SK-N-MC (cell line): ENCODE data around the gene MRTFA.
"Not testable (repeated sequence)": the region's sequence is repeated elsewhere in the genome, so short reads cannot be mapped to it uniquely, and the experiment has no call there.

Experiments used
- DNase-seq: peaks from one replicate; pipeline ENCODE4 v3.0.0-alpha.2; 2011; ENCODE audit warnings: low read depth, low spot score
- H3K27ac ChIP-seq: fragments of 200-600 bp; sonication (generic); 2 replicates; pipeline ENCODE4 v1.5.1; 2016; ENCODE audit warnings: mixed run types
- H3K36me3 ChIP-seq: fragments of 200-600 bp; sonication (generic); 2 replicates; pipeline ENCODE4 v1.6.1; 2017; ENCODE audit warnings: antibody characterized with exemption, low read length, mixed read lengths; ENCODE audit not compliant: insufficient read depth
- H3K4me3 ChIP-seq: fragments of 200-600 bp; sonication (generic); 2 replicates; pipeline ENCODE4 v1.5.1; 2016
- H3K9ac ChIP-seq: fragments of 200-600 bp; sonication (generic); 2 replicates; pipeline ENCODE4 v1.8.0; 2017; ENCODE audit warnings: mixed run types, mixed read lengths; ENCODE audit not compliant: insufficient read length
- H3K9me3 ChIP-seq: fragments of 200-600 bp; sonication (generic); 2 replicates; pipeline ENCODE4 v1.6.1; 2017; ENCODE audit warnings: low read depth, mild to moderate bottlenecking, antibody characterized with exemption, low read length, moderate library complexity, mixed read lengths
- EZH2 ChIP-seq: fragments of 200-600 bp; sonication (generic); IDR thresholded peaks from one replicate; pipeline ENCODE4 v1.6.1; 2017; ENCODE audit warnings: antibody characterized with exemption
- FOXP2 ChIP-seq: optimal IDR thresholded peaks from 2 replicates; pipeline ENCODE3; 2011; ENCODE audit warnings: mild to moderate bottlenecking, moderate library complexity; ENCODE audit not compliant: insufficient read depth; ENCODE audit errors: extremely low read length, control extremely low read depth
- POLR2AphosphoS5 ChIP-seq: IDR thresholded peaks from 2 replicates; pipeline ENCODE4 v1.6.1; 2012; ENCODE audit warnings: mild to moderate bottlenecking, low read depth, low read length, borderline replicate concordance

The MRTFA gene

DNA sequence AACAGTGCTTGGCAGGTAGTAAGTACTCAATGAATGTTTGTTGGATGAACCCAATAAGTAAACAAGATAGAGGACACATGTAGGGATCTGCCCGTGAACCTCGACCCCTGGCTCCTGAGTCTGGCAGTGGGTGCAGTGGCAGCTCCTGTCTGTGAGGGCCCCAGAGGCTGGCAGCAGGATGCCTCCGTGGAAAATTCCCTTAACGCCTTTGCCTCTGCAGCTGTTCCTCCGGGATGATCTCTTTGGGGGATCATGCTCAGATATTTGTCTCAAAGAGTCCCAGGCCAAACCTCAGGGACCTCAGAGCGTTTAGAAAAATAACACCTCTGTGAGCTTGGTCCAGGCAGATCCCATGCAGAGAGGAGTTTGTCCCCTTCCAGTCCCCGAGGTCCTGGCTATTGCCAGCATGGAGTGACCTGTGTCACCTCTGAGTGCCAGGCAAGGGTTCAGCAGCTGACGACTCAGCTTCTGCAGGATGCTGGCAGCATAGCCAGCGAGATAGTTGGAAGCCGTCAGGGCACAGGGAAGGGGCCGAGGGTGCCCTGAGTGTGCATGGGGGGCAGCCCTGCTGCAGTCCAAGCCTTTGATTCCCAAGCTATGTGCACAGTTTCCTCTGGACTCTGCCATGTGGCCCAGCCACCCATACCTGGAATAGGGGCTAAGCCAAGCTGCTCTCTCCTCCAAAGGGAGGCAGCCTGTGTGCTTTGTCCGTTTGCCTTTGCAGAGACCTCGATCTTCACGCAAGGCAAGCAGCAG is 42.2 kb upstream of the MRTFA start:
- H3K9me3 ChIP-seq: no peaks in the 10 kb centered on the region
- H3K4me3 ChIP-seq: no peak overlapping the region
- no peaks in the 10 kb centered on the region for H3K36me3 ChIP-seq
- H3K27ac ChIP-seq: no peak overlapping the region
- no peak for DNase-seq
- H3K9ac ChIP-seq: no peak overlapping the region
- TF ChIP-seq EZH2 (no peak), FOXP2 (no peak), POLR2AphosphoS5 (no peak)

DNA sequence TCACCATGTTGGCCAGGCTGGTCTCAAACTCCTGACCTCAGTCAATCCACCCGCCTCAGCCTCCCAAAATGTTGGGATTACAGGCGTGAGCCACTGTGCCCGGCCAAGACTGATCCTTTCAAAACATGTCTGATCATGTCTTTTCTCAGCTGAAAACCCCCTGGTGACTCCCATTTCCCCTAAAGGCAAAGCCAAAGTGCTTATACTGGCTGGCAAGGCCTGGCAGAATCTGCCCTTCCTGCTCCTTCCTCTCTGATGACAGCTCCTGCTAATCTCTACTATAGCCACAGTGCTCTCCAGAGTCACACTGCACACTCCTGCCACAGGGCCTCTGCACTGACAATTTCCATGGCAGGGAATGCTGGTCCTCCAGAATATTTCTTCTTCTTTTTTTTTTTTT is 40.1 kb upstream of the MRTFA start:
- Histone ChIP-seq H3K9ac (no peak overlapping the region), H3K36me3 (no peaks in the 10 kb centered on the region), H3K27ac (no peak overlapping the region), H3K9me3 (no peaks in the 10 kb centered on the region), H3K4me3 (no peak overlapping the region)
- TF ChIP-seq POLR2AphosphoS5 (no peak), FOXP2 (no peak), EZH2 (no peak)
- DNase-seq: no peak

DNA sequence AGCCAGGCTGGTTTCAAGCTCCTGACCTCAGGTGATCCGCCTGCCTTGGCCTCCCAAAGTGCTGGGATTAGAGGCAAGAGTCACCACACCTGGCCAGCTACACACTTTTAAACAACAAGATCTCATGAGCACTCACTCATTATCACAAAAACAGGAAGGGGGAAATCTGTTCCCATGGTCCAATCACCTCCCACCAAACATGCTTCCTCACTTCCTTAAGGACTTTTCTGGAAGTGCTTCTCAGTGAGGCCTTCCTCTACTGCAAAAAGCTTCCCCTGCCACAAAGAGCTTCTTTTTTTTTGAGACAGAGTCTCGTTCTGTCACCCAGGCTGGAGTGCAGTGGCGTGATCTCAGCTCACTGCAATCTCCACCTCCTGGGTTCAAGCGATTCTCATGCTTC is 39.6 kb upstream of the MRTFA start:
- not testable (repeated sequence) for H3K9ac ChIP-seq, DNase-seq, H3K27ac ChIP-seq, H3K36me3 ChIP-seq, H3K9me3 ChIP-seq, H3K4me3 ChIP-seq

DNA sequence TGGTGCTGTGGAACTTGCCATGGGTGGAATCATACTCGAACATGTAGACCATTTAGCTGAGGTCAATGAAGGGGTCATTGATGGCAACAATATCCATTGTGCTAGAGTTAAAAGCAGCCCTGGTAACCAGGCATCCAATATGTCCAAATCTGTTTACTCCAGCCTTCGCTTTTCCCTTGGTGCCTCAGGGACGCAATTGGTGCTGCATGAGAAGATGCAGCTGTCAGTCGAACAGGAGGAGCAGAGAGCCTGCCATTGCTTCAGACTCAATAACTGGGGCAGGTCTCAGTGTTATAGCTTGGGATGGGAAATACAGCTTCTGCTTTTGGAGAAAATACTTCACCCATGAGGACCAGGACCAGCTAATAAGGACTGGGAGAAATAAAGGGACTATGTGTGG is 37.8 kb upstream of the MRTFA start:
- TF ChIP-seq EZH2 (no peak), POLR2AphosphoS5 (no peak), FOXP2 (no peak)
- H3K4me3 ChIP-seq: no peak overlapping the region
- no peaks in the 10 kb centered on the region for H3K36me3 ChIP-seq
- H3K9me3 ChIP-seq: no peaks in the 10 kb centered on the region
- no peak overlapping the region for H3K27ac ChIP-seq
- DNase-seq: no peak
- no peak overlapping the region for H3K9ac ChIP-seq

DNA sequence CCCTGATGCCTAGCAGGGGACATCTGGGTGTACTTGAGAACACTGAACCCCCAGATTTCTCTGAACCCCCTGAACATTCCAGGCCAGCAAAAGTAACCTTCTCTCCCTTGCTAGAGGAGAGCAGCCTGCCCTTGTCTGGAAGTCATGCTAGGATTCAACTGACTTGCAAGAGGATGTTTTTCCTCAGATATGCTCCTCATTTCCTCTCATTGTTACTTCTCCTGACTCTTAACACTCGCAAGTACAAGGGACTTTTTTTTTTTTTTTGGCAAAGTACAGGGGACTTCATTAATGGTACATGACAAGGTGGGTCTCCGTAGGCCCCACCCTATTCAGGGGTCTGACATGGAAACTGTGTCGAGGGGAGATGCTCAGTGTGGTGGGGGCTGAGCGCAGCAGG is 36.5 kb upstream of the MRTFA start:
- no peak overlapping the region for H3K27ac ChIP-seq
- H3K4me3 ChIP-seq: no peak overlapping the region
- no peak overlapping the region for H3K9ac ChIP-seq
- DNase-seq: no peak
- H3K36me3 ChIP-seq: no peaks in the 10 kb centered on the region
- TF ChIP-seq FOXP2 (no peak), EZH2 (no peak), POLR2AphosphoS5 (no peak)
- H3K9me3 ChIP-seq: no peaks in the 10 kb centered on the region

DNA sequence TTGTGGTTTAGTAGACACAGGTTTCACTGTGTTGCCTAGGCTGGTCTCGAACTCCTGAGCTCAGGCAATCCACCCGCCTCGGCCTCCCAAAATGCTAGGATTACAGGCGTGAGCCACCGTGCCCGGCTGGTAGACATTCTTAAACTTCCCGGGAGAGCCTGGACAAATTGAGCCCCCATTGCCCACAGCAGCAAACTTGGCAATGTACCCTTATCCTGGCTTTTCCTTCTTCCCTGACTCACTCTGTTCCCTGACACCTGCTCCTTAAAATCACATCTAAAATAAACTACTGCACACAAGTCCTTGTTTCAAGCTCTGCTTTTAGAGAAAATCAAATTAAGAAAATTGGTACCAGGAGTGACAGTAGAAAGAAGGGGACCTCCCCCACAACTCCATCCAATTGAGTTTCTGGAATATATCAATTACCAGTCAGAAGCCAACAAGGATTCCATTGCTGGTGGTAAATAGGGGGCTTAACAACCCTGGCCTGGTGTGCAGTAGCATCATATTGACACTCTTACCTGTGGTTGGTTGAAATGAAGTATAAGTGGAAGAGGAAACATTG is 35.4 kb upstream of the MRTFA start:
- no peak for DNase-seq
- no peak overlapping the region for H3K27ac ChIP-seq
- TF ChIP-seq EZH2 (no peak), FOXP2 (no peak), POLR2AphosphoS5 (no peak)
- H3K4me3 ChIP-seq: no peak overlapping the region
- no peak overlapping the region for H3K9ac ChIP-seq
- no peaks in the 10 kb centered on the region for H3K36me3 ChIP-seq
- H3K9me3 ChIP-seq: no peaks in the 10 kb centered on the region

DNA sequence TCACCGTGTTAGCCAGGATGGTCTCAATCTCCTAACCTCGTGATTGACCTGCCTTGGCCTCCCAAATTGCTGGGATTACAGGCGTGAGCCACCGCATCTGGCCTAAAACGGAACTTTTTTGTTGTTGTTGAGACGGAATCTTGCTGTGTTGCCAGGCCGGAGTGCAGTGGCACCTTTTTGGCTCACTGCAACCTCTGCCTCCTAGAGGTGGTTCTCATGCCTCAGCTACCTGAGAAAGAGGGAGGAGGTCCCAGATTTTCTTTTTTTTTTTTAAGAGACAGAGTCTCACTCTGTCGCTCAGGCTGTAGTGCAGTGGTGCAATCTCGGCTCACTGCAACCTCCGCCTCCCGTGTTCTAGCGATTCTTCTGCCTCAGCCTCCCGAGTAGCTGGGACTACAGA is 34.9 kb upstream of the MRTFA start:
- TF ChIP-seq EZH2 (no peak), FOXP2 (no peak), POLR2AphosphoS5 (no peak)

DNA sequence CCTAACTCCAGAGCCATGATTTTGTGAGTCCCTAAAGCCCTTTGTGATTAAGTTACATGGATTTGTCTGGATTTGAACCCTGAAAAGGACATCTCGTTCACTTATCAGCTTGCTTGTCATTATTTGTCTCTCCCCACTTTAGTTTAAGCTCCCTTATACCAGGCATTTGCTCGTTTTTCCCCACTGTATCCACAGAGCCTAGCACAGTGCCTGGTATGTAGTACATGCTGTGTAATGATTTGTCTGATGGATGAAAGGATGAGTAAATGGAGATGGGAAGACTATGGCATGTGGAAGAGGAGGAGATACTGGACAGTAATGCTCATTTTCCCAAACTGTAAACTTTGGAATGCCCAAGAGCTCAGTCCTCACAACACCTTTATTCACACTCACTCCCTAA is 33.5 kb upstream of the MRTFA start:
- DNase-seq: no peak
- TF ChIP-seq FOXP2 (no peak), POLR2AphosphoS5 (no peak), EZH2 (no peak)
- no peaks in the 10 kb centered on the region for H3K9me3 ChIP-seq
- H3K36me3 ChIP-seq: no peaks in the 10 kb centered on the region
- H3K27ac ChIP-seq: no peak overlapping the region
- H3K4me3 ChIP-seq: no peak overlapping the region
- H3K9ac ChIP-seq: no peak overlapping the region

More for the DNA sequence above, 34.9 kb upstream of the MRTFA start:
- Histone ChIP-seq H3K4me3 (no peak overlapping the region), H3K9ac (no peak overlapping the region), H3K27ac (no peak overlapping the region), H3K36me3 (no peaks in the 10 kb centered on the region), H3K9me3 (no peaks in the 10 kb centered on the region)
- DNase-seq: no peak
